Hepatocyte (in vitro differentiated cells): ENCODE measurements around the gene KRCC1.

Experiments used
- CTCF ChIP-seq: fragments of 200-600 bp; sonication (generic); IDR thresholded peaks from 2 replicates; pipeline ENCODE4 v1.5.1; 2016; ENCODE audit warnings: antibody characterized with exemption, mild to moderate bottlenecking; ENCODE audit not compliant: poor library complexity
- EZH2 ChIP-seq: fragments of 200-600 bp; sonication (generic); IDR thresholded peaks from 2 replicates; pipeline ENCODE4 v1.6.1; 2016; ENCODE audit warnings: antibody characterized with exemption, mild to moderate bottlenecking, borderline replicate concordance

GRCh38 chr2:88024509-88024908, 31.1 kb downstream of the KRCC1 start:
- TF ChIP-seq CTCF (no peak), EZH2 (no peak)
